ENCODE measurements around the gene CCDC71L.
"Not testable (repeated sequence)": the region's sequence is repeated elsewhere in the genome, so short reads cannot be mapped to it uniquely, and the experiment has no call there.

DNA sequence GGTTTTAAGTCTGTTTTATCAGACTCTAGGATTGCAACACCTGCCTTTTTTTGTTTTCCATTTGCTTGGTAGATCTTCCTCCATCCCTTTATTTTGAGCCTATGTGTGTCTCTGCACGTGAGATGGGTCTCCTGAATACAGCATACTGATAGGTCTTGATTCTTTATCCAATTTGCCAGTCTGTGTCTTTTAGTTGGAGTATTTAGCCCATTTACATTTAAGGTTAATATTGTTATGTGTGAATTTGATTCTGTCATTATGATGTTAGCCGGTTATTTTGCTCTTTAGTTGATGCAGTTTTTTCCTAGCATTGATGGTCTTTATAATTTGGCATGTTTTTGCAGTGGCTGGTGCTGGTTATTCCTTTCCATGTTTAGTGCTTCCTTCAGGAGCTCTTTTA is 27.2 kb upstream of the CCDC71L start:
- TF ChIP-seq, protein P1, sequence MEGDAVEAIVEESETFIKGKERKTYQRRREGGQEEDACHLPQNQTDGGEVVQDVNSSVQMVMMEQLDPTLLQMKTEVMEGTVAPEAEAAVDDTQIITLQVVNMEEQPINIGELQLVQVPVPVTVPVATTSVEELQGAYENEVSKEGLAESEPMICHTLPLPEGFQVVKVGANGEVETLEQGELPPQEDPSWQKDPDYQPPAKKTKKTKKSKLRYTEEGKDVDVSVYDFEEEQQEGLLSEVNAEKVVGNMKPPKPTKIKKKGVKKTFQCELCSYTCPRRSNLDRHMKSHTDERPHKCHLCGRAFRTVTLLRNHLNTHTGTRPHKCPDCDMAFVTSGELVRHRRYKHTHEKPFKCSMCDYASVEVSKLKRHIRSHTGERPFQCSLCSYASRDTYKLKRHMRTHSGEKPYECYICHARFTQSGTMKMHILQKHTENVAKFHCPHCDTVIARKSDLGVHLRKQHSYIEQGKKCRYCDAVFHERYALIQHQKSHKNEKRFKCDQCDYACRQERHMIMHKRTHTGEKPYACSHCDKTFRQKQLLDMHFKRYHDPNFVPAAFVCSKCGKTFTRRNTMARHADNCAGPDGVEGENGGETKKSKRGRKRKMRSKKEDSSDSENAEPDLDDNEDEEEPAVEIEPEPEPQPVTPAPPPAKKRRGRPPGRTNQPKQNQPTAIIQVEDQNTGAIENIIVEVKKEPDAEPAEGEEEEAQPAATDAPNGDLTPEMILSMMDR (IDR thresholded peaks at IDR 0.05), result not testable (repeated sequence)
- TF ChIP-seq POLR2A (IDR thresholded peaks at IDR 0.05), result not testable (repeated sequence)
